GM18502 (cell line): ENCODE results near the gene RARRES2.
"Not testable (repeated sequence)": the region's sequence is repeated elsewhere in the genome, so short reads cannot be mapped to it uniquely, and the experiment has no call there.

Experiments
- ATAC-seq: cut with Tn5 transposase; IDR thresholded peaks from one replicate; pipeline ENCODE4 v1.9.1; 2021; ENCODE audit warnings: mild to moderate bottlenecking; ENCODE audit not compliant: unreplicated experiment, poor library complexity

Gene RARRES2

DNA sequence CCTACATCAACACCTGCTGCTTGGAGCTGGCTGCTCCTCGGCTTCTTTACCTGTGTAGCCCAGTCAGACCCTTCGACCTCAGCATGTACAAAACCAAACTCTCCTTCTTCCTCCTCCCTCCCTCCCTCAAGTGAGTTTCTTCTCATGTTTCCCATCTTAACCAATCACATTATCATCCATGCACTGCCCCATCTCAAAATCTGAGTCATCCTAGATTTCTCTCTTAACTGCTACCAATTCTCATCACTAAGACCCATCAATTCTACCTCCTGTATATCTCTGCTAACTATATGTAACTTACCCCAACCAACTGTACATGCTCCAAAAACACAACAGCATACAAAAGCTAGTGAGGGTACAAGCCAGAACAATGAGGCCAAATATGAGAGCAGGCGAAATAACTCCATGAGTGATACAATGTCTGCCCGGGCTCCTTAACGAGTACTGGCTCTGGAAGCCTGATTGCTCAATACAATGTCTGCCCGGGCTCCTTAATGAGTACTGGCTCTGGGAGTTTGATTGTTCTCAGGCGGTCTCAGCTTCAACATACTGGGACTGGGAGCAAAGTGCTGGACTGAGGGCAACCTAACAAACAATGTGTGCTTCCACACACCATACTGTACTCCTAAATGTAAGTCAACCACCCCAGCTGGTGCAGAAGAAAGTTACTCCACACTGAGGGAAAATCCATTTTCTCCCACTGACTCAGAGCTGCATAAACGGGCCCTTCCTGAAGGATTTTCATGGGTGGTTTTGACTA, 36.8 kb downstream of the RARRES2 start:
- not testable (repeated sequence) for ATAC-seq

GRCh38 chr7:150302908-150303310, 38.5 kb downstream of the RARRES2 start:
- ATAC-seq: not testable (repeated sequence)

DNA sequence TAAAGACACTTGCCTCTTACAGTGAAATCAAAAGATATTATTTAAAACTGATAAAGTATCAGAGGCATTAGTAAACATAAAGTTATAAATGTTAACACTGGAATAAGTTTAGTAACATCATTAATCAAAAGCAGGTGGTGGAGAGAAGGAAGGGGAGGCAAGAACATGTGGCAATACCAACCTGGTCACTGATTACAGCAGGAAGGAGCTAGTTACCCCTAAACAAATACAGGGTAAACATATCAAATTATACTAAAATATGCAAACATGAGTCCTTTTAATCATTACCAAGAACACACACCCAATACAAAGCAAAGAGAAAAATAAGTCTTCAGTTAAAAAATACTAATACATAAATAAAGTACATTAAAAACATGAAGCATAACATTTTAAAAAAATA, 43.5 kb downstream of the RARRES2 start:
- ATAC-seq: not testable (repeated sequence)

- ATAC-seq: not testable (repeated sequence)
These were observed 44.6 kb downstream of the RARRES2 start for GRCh38 chr7:150296802-150297201.

GRCh38 chr7:150295614-150296013, 45.8 kb downstream of the RARRES2 start:
- ATAC-seq: not testable (repeated sequence)

GRCh38 chr7:150295027-150295426, 46.4 kb downstream of the RARRES2 start:
- not testable (repeated sequence) for ATAC-seq

- ATAC-seq: not testable (repeated sequence)
These were observed 51.1 kb downstream of the RARRES2 start for GRCh38 chr7:150290317-150290716.

GRCh38 chr7:150288816-150289215, 52.6 kb downstream of the RARRES2 start:
- ATAC-seq: not testable (repeated sequence)
